A673 (cell line): ENCODE results near the gene SLC35E2B. TPM values are rescaled to one million over a fixed set of nuclear protein-coding genes. Genes with fewer than 3 reads are reported as not detected.
"Not testable (repeated sequence)": the region's sequence is repeated elsewhere in the genome, so short reads cannot be mapped to it uniquely, and the experiment has no call there.

Source experiments
- BruUV-seq: library from RNA; stranded (reverse); fragments of 400-500 nt; replicated peaks from 2 replicates; lab custom pipeline; 2021; lab: Mats Ljungman, UMichigan
- CTCF ChIA-PET: fragments of 300-600 bp; sonication (Branson Sonifier 250); formaldehyde crosslinking; loops from one replicate; lab custom pipeline; 2022; ENCODE audit warnings: antibody characterized with exemption; lab: Charles Lee
- POLR2A ChIA-PET: fragments of 300-600 bp; sonication (Branson Sonifier 250); formaldehyde crosslinking; loops from one replicate; lab custom pipeline; 2022; ENCODE audit warnings: antibody characterized with exemption; ENCODE audit not compliant: low non-redundant PET; lab: Charles Lee
- DNase-seq: peaks from one replicate; pipeline ENCODE4 v3.0.0-alpha.2; 2015; ENCODE audit warnings: low spot score
- H3K27ac ChIP-seq: fragments of 200-600 bp; sonication (generic); 2 replicates; pipeline ENCODE4 v1.5.1; 2016; ENCODE audit warnings: mixed run types, low read depth, mild to moderate bottlenecking, mixed read lengths, antibody characterized with exemption, low read length; ENCODE audit not compliant: poor library complexity, severe bottlenecking
- H3K27me3 ChIP-seq: fragments of 200-600 bp; sonication (generic); replicated peaks from 2 replicates; pipeline ENCODE4 v1.6.1; 2017; ENCODE audit warnings: mixed run types, low read depth, mild to moderate bottlenecking, mixed read lengths, antibody characterized with exemption, low read length; ENCODE audit not compliant: insufficient read depth, poor library complexity
- H3K36me3 ChIP-seq: fragments of 200-600 bp; sonication (generic); 2 replicates; pipeline ENCODE4 v1.6.1; 2016; ENCODE audit warnings: mixed run types, mild to moderate bottlenecking, mixed read lengths, antibody characterized with exemption, low read length; ENCODE audit not compliant: insufficient read depth, poor library complexity, severe bottlenecking
- H3K4me1 ChIP-seq: fragments of 200-600 bp; sonication (generic); 2 replicates; pipeline ENCODE4 v1.6.1; 2017; ENCODE audit warnings: mixed run types, mild to moderate bottlenecking, mixed read lengths, antibody characterized with exemption, low read length; ENCODE audit not compliant: insufficient read depth, poor library complexity, severe bottlenecking
- H3K4me3 ChIP-seq: fragments of 200-600 bp; sonication (generic); 2 replicates; pipeline ENCODE4 v1.5.1; 2016; ENCODE audit warnings: low read depth, mixed run types, mild to moderate bottlenecking, mixed read lengths, low read length; ENCODE audit not compliant: poor library complexity, severe bottlenecking
- H3K9me3 ChIP-seq: fragments of 200-600 bp; sonication (generic); 2 replicates; pipeline ENCODE4 v1.6.1; 2016; ENCODE audit warnings: mixed run types, low read depth, mild to moderate bottlenecking, mixed read lengths, antibody characterized with exemption, low read length; ENCODE audit not compliant: poor library complexity, severe bottlenecking
- intact Hi-C: fragments of 100-400 bp; cut with micrococcal nuclease; formaldehyde crosslinking; loops from one replicate; pipeline ENCODE4 v1.10.0; 2022; ENCODE audit not compliant: unreplicated experiment
- total RNA-seq: library from RNA; stranded (reverse); gene quantifications from 2 replicates; pipeline ENCODE4 v1.2.3, GENCODE V29; 2021

SLC35E2B gene
- total RNA-seq, 1 experiment from 2014 or later, result 56.3 TPM

- BruUV-seq, H3K4me1 ChIP-seq, DNase-seq, H3K9me3 ChIP-seq, H3K27ac ChIP-seq, POLR2A ChIA-PET, H3K4me3 ChIP-seq, H3K27me3 ChIP-seq, CTCF ChIA-PET, H3K36me3 ChIP-seq: not testable (repeated sequence)
- intact Hi-C loops, result loop anchor here (10.0 kb wide), 1 partner anchor 46 kb away; no protein-coding TSS in a partner anchor
Measured at GRCh38 chr1:1699061-1699460, 6.5 kb upstream of the SLC35E2B start.

- CTCF ChIA-PET, DNase-seq, H3K27me3 ChIP-seq, BruUV-seq, H3K27ac ChIP-seq, H3K4me3 ChIP-seq, H3K9me3 ChIP-seq, POLR2A ChIA-PET, H3K4me1 ChIP-seq, H3K36me3 ChIP-seq: not testable (repeated sequence)
- intact Hi-C loops, result loop anchor here (10.0 kb wide), 1 partner anchor 47 kb away; no protein-coding TSS in a partner anchor
Measured at GRCh38 chr1:1697358-1698183, 5.0 kb upstream of the SLC35E2B start.

GRCh38 chr1:1696431-1697357, 4.1 kb upstream of the SLC35E2B start:
- H3K27me3 ChIP-seq, BruUV-seq, H3K4me1 ChIP-seq, H3K27ac ChIP-seq, H3K4me3 ChIP-seq, CTCF ChIA-PET, DNase-seq, H3K36me3 ChIP-seq, POLR2A ChIA-PET, H3K9me3 ChIP-seq: not testable (repeated sequence)
- intact Hi-C loops, result loop anchor here (10.0 kb wide), 1 partner anchor 48 kb away; no protein-coding TSS in a partner anchor

- BruUV-seq, result not testable (repeated sequence)
Measured at GRCh38 chr1:1692324-1692713, 276 bp downstream of the SLC35E2B start.

GRCh38 chr1:1691443-1691842, 1.2 kb downstream of the SLC35E2B start:
- H3K27ac ChIP-seq, H3K36me3 ChIP-seq, CTCF ChIA-PET, H3K9me3 ChIP-seq, BruUV-seq, H3K4me1 ChIP-seq, DNase-seq, H3K27me3 ChIP-seq, POLR2A ChIA-PET: not testable (repeated sequence)
- peak overlapping the region; percentile 33 for H3K4me3 ChIP-seq
- intact Hi-C loops, result loop anchor here (10.0 kb wide), 1 partner anchor 53 kb away; no protein-coding TSS in a partner anchor

More at GRCh38 chr1:1692324-1692713, 276 bp downstream of the SLC35E2B start:
- peak overlapping the region; percentile 46 for H3K4me3 ChIP-seq
- POLR2A ChIA-PET, H3K36me3 ChIP-seq, H3K4me1 ChIP-seq, CTCF ChIA-PET, H3K27me3 ChIP-seq, H3K9me3 ChIP-seq: not testable (repeated sequence)
- intact Hi-C loops, result loop anchor here (10.0 kb wide), 1 partner anchor 52 kb away; no protein-coding TSS in a partner anchor
- peak overlapping the region; percentile 93 for H3K27ac ChIP-seq
- peak; percentile 70 for DNase-seq

GRCh38 chr1:1689526-1689925, 3.1 kb downstream of the SLC35E2B start:
- H3K36me3 ChIP-seq, intact Hi-C loops, BruUV-seq, POLR2A ChIA-PET, H3K4me3 ChIP-seq, DNase-seq, H3K4me1 ChIP-seq, H3K27ac ChIP-seq, CTCF ChIA-PET, H3K9me3 ChIP-seq, H3K27me3 ChIP-seq: not testable (repeated sequence)
